Upper lobe of right lung (tissue), 1 donor: ENCODE results near the gene SYT13. TPM values are rescaled to one million over a fixed set of nuclear protein-coding genes. Genes with fewer than 3 reads are reported as not detected.

Source experiments
- ATAC-seq: fragments of 200-7000 bp; cut with Tn5 transposase; one replicate; pipeline ENCODE4 v1.9.1; 2020; ENCODE audit warnings: mild to moderate bottlenecking, moderate library complexity
- DNase-seq: peaks from one replicate; pipeline ENCODE4 v3.0.0-alpha.2; 2020
- H3K27ac ChIP-seq: fragments of 200-600 bp; one replicate; pipeline ENCODE4 v1.8.0; 2022
- H3K27me3 ChIP-seq: fragments of 200-600 bp; one replicate; pipeline ENCODE4 v1.8.0; 2022; ENCODE audit warnings: mild to moderate bottlenecking
- H3K36me3 ChIP-seq: fragments of 200-600 bp; one replicate; pipeline ENCODE4 v1.8.0; 2022
- H3K4me1 ChIP-seq: fragments of 200-600 bp; one replicate; pipeline ENCODE4 v1.8.0; 2022
- H3K4me3 ChIP-seq: fragments of 200-600 bp; one replicate; pipeline ENCODE4 v1.8.0; 2022; ENCODE audit warnings: mild to moderate bottlenecking
- H3K9me3 ChIP-seq: fragments of 200-600 bp; one replicate; pipeline ENCODE4 v1.8.0; 2022
- intact Hi-C: fragments of 100-400 bp; cut with DNase I; formaldehyde crosslinking; loops from one replicate; pipeline ENCODE4 v1.11.0; 2022
- long read RNA-seq: library from polyadenylated mRNA; unstranded; transcript quantifications from one replicate; pipeline ENCODE4 v2.0.0, GENCODE V29; 2021
- total RNA-seq: library from RNA; stranded (reverse); fragmentation: NEBNext Ultra II Directional; extraction: Animal tissue kit (Norgen Biotek cat#: 25700); gene quantifications from one replicate; pipeline ENCODE4 v1.2.1, GENCODE V29; 2021
- TF ChIP-seq, protein P1 (sequence below): fragments of 200-600 bp; IDR thresholded peaks from one replicate; pipeline ENCODE4 v1.8.0; 2022; ENCODE audit warnings: antibody characterized with exemption
- donor health status: DM: no; HTN: yes; CAD: no; lungs with severe emphysema.

SYT13 gene
- total RNA-seq: not detected
- long read RNA-seq: 0 reads

- Histone ChIP-seq H3K27ac (no peak within 1 kb of the TSS), H3K9me3 (no peaks in the 10 kb centered on the region), H3K27me3 (peaks cover 50% of the 10 kb centered on the region), H3K36me3 (no peaks in the 10 kb centered on the region), H3K4me1 (no peaks in the 10 kb centered on the region), H3K4me3 (no peak within 1 kb of the TSS)
- DNase-seq: no peak
- TF ChIP-seq, protein P1, sequence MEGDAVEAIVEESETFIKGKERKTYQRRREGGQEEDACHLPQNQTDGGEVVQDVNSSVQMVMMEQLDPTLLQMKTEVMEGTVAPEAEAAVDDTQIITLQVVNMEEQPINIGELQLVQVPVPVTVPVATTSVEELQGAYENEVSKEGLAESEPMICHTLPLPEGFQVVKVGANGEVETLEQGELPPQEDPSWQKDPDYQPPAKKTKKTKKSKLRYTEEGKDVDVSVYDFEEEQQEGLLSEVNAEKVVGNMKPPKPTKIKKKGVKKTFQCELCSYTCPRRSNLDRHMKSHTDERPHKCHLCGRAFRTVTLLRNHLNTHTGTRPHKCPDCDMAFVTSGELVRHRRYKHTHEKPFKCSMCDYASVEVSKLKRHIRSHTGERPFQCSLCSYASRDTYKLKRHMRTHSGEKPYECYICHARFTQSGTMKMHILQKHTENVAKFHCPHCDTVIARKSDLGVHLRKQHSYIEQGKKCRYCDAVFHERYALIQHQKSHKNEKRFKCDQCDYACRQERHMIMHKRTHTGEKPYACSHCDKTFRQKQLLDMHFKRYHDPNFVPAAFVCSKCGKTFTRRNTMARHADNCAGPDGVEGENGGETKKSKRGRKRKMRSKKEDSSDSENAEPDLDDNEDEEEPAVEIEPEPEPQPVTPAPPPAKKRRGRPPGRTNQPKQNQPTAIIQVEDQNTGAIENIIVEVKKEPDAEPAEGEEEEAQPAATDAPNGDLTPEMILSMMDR: no peak
- ATAC-seq: peak; percentile 69
- intact Hi-C loops: no loop called here
Measured at GRCh38 chr11:45285930-45286632, at the start of gene SYT13. TSS of gene SYT13 (minus strand) at chr11:45286341. CDS start at chr11:45286207, 134 bp downstream.

GRCh38 chr11:45335434-45335833 lies 49.3 kb upstream of the SYT13 start:
- Histone ChIP-seq H3K4me3 (no peak overlapping the region), H3K27ac (no peak overlapping the region), H3K36me3 (no peaks in the 10 kb centered on the region), H3K9me3 (no peaks in the 10 kb centered on the region), H3K4me1 (peaks cover 17% of the 10 kb centered on the region), H3K27me3 (no peaks in the 10 kb centered on the region)
- TF ChIP-seq, protein P1: no peak
- intact Hi-C loops: no loop called here
- DNase-seq (no peak), ATAC-seq (no peak)

DNA sequence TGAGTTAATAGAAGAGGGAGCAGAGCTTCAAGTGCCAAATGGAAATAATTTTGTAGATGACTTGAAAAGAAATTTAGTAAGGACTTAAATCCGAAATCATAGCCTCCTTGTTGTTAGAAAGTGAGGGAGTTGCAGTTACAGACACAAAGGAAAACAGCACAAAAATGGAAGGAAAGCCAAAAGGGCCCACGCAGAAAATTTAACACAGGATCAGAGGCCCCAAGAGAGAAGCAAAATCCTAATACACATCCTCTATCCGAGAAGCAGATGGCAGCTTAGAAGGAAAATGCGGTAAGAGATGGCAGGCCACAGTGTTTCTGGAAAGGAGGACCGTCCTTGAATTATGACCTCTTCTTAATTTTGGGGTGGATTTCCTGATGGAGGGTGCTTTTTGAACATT lies 48.7 kb upstream of the SYT13 start:
- no peak overlapping the region for H3K4me3 ChIP-seq
- ATAC-seq: no peak
- no peaks in the 10 kb centered on the region for H3K27me3 ChIP-seq
- TF ChIP-seq, protein P1: no peak
- H3K4me1 ChIP-seq: peaks cover 15% of the 10 kb centered on the region
- no peaks in the 10 kb centered on the region for H3K36me3 ChIP-seq
- intact Hi-C loops: loop anchor here (5.0 kb wide), 1 partner anchor 223 kb away; no protein-coding TSS in a partner anchor
- DNase-seq: no peak
- no peak overlapping the region for H3K27ac ChIP-seq
- H3K9me3 ChIP-seq: no peaks in the 10 kb centered on the region

DNA sequence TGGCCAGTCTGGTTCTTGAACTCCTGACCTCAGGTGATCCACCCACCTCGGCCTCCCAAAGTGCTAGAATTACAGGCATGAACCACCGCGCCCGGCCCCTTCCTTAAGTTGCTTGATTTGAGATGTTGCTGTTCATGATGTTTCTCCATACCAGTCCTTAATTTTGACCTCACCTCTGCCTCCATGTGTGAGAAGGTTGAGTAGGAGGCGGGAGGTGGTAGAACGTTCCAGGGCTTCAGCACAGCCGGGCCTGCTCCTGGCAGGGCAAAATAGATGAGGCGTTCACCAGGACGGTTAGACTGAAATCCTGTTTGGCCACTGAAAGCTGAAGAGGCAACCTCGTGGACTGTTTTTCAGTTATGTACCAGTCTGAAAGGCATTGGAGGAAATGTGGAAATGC lies 48.3 kb upstream of the SYT13 start:
- intact Hi-C loops: loop anchor here (5.0 kb wide), 1 partner anchor 222 kb away; no protein-coding TSS in a partner anchor
- no peak for ATAC-seq
- no peak for DNase-seq
- Histone ChIP-seq H3K27me3 (no peaks in the 10 kb centered on the region), H3K9me3 (no peaks in the 10 kb centered on the region), H3K36me3 (no peaks in the 10 kb centered on the region), H3K4me3 (no peak overlapping the region), H3K4me1 (peaks cover 12% of the 10 kb centered on the region), H3K27ac (no peak overlapping the region)
- TF ChIP-seq, protein P1: no peak

DNA sequence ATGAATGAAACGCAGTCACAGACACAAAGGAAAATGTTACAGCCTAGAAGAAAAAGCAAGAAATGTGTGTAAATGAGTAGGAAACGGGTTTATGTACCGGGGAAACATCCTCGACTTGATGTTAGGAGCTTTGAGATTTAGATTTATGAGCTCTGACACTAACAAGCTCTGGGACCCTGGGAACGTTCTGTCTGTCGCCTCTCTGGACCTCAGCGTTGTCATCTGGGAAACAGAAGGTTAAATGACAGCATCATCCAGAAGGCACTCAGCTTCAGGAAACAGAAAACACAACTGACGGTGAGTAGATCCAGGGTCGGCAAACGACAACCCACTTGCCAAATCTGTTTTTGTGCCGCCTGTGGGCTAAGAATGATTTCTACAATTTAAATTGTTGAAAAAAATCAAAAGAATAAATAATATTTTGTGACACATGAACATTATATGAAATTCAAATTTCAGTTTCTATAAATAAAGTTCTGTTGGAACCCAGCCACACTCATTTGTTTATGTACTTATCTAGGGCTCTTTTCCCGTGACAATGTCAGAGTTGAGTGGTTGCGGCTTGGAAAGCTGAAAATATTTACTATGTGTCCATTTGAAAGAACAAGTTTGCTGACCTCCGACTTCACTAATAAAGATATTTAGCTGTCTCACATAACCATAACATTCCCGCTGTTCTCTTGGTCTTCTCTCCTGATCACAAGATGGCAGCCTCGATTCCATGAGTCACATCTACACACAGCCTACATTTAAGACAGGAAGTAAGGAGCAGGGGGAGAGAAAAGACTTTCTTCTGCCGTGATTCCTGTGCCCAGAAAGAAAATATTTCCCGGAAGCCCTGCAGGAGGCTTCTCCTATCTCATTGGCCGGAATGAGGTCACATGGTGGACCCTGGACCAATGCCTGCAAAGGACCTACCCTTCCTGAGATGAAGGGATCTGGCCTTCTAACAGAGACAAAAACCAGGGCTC lies 47.1 kb upstream of the SYT13 start:
- H3K36me3 ChIP-seq: no peaks in the 10 kb centered on the region
- peak overlapping the region; percentile 27 for H3K4me3 ChIP-seq
- no peaks in the 10 kb centered on the region for H3K27me3 ChIP-seq
- ATAC-seq: peak; percentile 46
- no peak for DNase-seq
- H3K9me3 ChIP-seq: no peaks in the 10 kb centered on the region
- TF ChIP-seq, protein P1: no peak
- intact Hi-C loops: loop anchor here (5.0 kb wide), 1 partner anchor 221 kb away; no protein-coding TSS in a partner anchor
- H3K4me1 ChIP-seq: peaks cover 12% of the 10 kb centered on the region
- H3K27ac ChIP-seq: peak overlapping the region; percentile 65
